SKM-1 (cell line): ENCODE data around the gene CFAP210.

Experiments used
- DNase-seq: peaks from one replicate; lab custom pipeline; 2025; ENCODE audit not compliant: unreplicated experiment; lab: John Stamatoyannopoulos, UW

The CFAP210 gene

GRCh38 chr2:169694113-169694893 is at the start of gene CFAP210, which contains the start of gene PHOSPHO2:
Gene CFAP210 (minus strand): TSS chr2:169694405. CDS start chr2:169694327, 78 bp downstream.
Gene PHOSPHO2 (plus strand): TSS chr2:169694469. CDS start chr2:169700972, 6,503 bp downstream.
- DNase-seq, result peak; percentile 83

GRCh38 chr2:169743549-169743948 is 49.3 kb upstream of the CFAP210 start:
- no peak for DNase-seq

GRCh38 chr2:169739351-169739750 is 45.1 kb upstream of the CFAP210 start:
- no peak for DNase-seq

GRCh38 chr2:169738566-169739229 is 44.5 kb upstream of the CFAP210 start:
- no peak for DNase-seq

GRCh38 chr2:169736902-169737301 is 42.7 kb upstream of the CFAP210 start:
- no peak for DNase-seq

- DNase-seq, result no peak
Measured at GRCh38 chr2:169735623-169736022, 41.4 kb upstream of the CFAP210 start.

- no peak for DNase-seq
Measured at GRCh38 chr2:169734169-169734847, 40.1 kb upstream of the CFAP210 start.

GRCh38 chr2:169732583-169733358 is 38.6 kb upstream of the CFAP210 start:
- peak; percentile 27 for DNase-seq

- DNase-seq, result no peak
Measured at GRCh38 chr2:169732075-169732474, 37.9 kb upstream of the CFAP210 start.

GRCh38 chr2:169729274-169729605 is 35.0 kb upstream of the CFAP210 start:
- no peak for DNase-seq

GRCh38 chr2:169727065-169727464 is 32.9 kb upstream of the CFAP210 start:
- no peak for DNase-seq

GRCh38 chr2:169721016-169721415 is 26.8 kb upstream of the CFAP210 start:
- DNase-seq, result no peak

GRCh38 chr2:169718930-169719504 is 24.8 kb upstream of the CFAP210 start:
- DNase-seq, result no peak

- DNase-seq, result no peak
Measured at GRCh38 chr2:169717691-169718063, 23.5 kb upstream of the CFAP210 start.

GRCh38 chr2:169716938-169717690 is 22.9 kb upstream of the CFAP210 start:
- DNase-seq, result no peak

GRCh38 chr2:169716238-169716886 is 22.2 kb upstream of the CFAP210 start:
- no peak for DNase-seq

GRCh38 chr2:169715379-169716237 is 21.4 kb upstream of the CFAP210 start:
- no peak for DNase-seq

GRCh38 chr2:169714699-169715098 is 20.5 kb upstream of the CFAP210 start:
- no peak for DNase-seq

GRCh38 chr2:169713331-169713730 is 19.1 kb upstream of the CFAP210 start:
- DNase-seq, result no peak
